ENCODE results near the gene MAP3K10.

Gene MAP3K10

GRCh38 chr19:40174092-40174491 lies 17.1 kb upstream of the MAP3K10 start:
- no peak for DNase-seq (ENCODE audit: low read depth)

DNA sequence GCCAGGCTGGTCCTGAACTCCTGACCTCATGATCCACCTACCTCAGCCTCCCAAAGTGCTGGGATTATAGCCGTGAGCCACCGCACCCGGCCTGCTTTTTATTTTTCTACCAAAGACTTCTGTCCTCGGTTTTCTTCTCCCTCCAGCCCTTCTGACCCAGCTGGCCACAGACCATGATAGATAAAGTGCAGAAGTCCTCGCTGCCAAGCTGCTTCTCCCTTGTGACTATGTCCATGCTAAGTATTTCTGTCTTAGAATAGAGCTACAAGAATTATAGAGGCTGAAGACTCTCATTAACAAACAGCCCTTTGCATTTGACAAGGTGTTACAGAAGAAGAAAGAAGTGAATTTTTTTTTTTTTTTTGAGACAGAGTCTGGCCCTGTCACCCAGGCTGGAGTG lies 15.4 kb upstream of the MAP3K10 start:
- no peak for DNase-seq (ENCODE audit: low read depth)

GRCh38 chr19:40177286-40178070 lies 13.7 kb upstream of the MAP3K10 start:
- no peak for DNase-seq (ENCODE audit: low read depth)

GRCh38 chr19:40178756-40179155 lies 12.5 kb upstream of the MAP3K10 start:
- DNase-seq (ENCODE audit: low read depth) = no peak

- no peak for DNase-seq (ENCODE audit: low read depth)
Observed at GRCh38 chr19:40184273-40184672, 7.0 kb upstream of the MAP3K10 start.

DNA sequence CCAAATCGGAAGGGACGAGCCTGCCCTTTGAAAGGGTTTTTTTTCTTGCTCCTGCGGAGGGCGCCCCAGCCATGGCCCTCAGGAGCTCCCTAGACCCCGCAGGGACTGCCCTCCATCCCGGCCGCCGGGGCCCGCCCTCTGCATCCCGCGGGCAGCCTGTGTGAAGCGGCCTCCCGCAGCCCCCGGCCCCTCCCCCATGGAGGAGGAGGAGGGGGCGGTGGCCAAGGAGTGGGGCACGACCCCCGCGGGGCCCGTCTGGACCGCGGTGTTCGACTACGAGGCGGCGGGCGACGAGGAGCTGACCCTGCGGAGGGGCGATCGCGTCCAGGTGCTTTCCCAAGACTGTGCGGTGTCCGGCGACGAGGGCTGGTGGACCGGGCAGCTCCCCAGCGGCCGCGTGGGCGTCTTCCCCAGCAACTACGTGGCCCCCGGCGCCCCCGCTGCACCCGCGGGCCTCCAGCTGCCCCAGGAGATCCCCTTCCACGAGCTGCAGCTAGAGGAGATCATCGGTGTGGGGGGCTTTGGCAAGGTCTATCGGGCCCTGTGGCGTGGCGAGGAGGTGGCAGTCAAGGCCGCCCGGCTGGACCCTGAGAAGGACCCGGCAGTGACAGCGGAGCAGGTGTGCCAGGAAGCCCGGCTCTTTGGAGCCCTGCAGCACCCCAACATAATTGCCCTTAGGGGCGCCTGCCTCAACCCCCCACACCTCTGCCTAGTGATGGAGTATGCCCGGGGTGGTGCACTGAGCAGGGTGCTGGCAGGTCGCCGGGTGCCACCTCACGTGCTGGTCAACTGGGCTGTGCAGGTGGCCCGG lies 815 bp downstream of the MAP3K10 start:
- no peak for DNase-seq (ENCODE audit: low read depth)

GRCh38 chr19:40192758-40193586 lies 1.7 kb downstream of the MAP3K10 start:
- DNase-seq (ENCODE audit: low read depth) = no peak

GRCh38 chr19:40193587-40193849 lies 2.3 kb downstream of the MAP3K10 start:
- no peak for DNase-seq (ENCODE audit: low read depth)

GRCh38 chr19:40198272-40198990 lies 7.2 kb downstream of the MAP3K10 start:
- no peak for DNase-seq (ENCODE audit: low read depth)

GRCh38 chr19:40200341-40201099 lies 9.3 kb downstream of the MAP3K10 start:
- no peak for DNase-seq (ENCODE audit: low read depth)

DNA sequence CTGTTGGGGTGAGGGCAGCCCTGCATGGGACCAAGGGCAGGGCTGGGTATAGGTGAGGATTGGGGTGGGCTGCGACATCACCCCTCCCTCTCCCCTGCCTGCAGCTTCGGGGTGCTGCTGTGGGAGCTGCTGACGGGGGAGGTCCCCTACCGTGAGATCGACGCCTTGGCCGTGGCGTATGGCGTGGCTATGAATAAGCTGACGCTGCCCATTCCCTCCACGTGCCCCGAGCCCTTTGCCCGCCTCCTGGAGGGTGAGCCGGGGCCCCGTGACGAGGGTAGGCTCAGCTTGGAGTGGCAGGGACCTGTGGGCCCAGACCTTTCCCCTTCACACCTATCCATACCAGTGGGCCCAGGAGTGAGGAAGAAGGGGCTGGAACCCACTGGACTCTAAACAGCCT lies 13.2 kb downstream of the MAP3K10 start:
- DNase-seq (ENCODE audit: low read depth) = no peak

GRCh38 chr19:40205760-40206159 lies 14.5 kb downstream of the MAP3K10 start:
- no peak for DNase-seq (ENCODE audit: low read depth)

DNA sequence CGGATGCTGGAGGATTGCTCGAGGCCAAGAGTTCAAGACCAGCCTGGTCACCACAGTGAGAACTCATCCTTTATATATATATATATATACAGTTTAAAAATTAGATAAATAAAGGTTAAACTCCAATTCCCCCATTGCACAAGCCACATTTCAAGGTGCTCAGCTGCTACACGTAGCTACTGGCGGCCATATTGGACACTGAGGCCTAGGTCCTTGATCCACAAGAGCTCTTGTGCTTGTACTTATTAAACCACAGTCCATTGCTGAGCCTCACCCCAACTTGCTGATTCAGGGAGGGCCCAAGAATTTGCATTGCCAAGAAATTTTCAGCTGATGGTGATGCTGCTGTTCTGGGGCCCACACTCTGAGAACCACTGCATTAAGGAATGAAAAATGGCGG lies 17.4 kb downstream of the MAP3K10 start:
- no peak for DNase-seq (ENCODE audit: low read depth)

- DNase-seq (ENCODE audit: low read depth) = no peak
Observed at GRCh38 chr19:40210889-40211288, 19.7 kb downstream of the MAP3K10 start.

- no peak for DNase-seq (ENCODE audit: low read depth)
Observed at GRCh38 chr19:40213251-40213829, 22.1 kb downstream of the MAP3K10 start.

DNA sequence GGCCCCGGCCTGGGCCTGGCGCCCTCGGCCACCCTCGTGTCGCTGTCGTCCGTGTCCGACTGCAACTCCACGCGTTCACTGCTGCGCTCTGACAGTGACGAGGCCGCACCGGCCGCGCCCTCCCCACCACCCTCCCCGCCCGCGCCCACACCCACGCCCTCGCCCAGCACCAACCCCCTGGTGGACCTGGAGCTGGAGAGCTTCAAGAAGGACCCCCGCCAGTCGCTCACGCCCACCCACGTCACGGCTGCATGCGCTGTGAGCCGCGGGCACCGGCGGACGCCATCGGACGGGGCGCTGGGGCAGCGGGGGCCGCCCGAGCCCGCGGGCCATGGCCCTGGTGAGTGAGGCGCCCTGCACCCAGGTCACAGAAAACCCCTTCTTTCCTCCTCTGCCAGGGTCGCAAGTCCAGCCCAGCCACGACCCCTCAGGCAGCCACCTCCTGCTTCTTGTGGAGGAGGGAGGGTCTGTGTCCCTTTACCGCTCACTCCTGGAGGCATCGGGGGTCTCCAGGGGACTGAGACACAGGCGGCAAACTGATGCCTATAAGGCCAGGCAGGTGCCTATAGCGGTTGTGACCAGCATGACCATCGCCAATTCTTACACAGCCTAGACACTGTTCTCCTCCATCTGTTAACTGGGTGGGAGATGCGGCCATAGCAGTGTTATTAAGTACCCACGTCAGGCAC lies 22.8 kb downstream of the MAP3K10 start:
- DNase-seq (ENCODE audit: low read depth) = no peak

- DNase-seq (ENCODE audit: low read depth) = no peak
Observed at GRCh38 chr19:40214936-40215335, 23.7 kb downstream of the MAP3K10 start.

- no peak for DNase-seq (ENCODE audit: low read depth)
Observed at GRCh38 chr19:40216013-40216776, 25.0 kb downstream of the MAP3K10 start.

DNA sequence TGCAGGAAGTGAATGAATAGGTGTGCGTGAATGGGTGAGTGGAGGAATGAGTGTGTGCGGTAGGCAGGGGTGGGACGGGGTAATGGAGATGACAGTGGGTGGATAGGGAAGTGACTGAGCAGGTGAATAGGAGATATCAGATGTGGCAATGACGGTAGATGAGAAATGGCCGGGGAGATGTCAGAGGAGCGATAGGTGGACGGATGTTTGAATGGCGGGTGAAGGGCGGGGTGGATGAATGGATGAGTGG lies 25.5 kb downstream of the MAP3K10 start:
- DNase-seq (ENCODE audit: low read depth) = no peak
